ENCODE measurements around the gene SP6.

The SP6 gene

GRCh38 chr17:47894498-47895346 lies 43.8 kb upstream of the SP6 start:
- H3K9ac ChIP-seq (ENCODE audit: low read length) = peak overlapping the region; percentile 67
- H3K27ac ChIP-seq (ENCODE audit: low read length) = peak overlapping the region; percentile 17
- H3K4me2 ChIP-seq (ENCODE audit: low read length) = peak overlapping the region; percentile 86
- no peaks in the 10 kb centered on the region; the same call in 1 of the 2 replicates for H4K20me1 ChIP-seq (ENCODE audit: insufficient read depth, low read length)
- peak overlapping the region; percentile 18; the same call in 1 of the 2 replicates for H2AFZ ChIP-seq (ENCODE audit: low read depth, low read length)
- peaks cover 39% of the 10 kb centered on the region for H3K4me1 ChIP-seq (ENCODE audit: low read length)
- H3K4me3 ChIP-seq (ENCODE audit: low read length) = peak overlapping the region; percentile 81
- H3K79me2 ChIP-seq (ENCODE audit: low read length) = peaks cover 17% of the 10 kb centered on the region
- no peaks in the 10 kb centered on the region for H3K9me3 ChIP-seq (ENCODE audit: insufficient read depth, low read length)
- TF ChIP-seq EZH2phosphoT487 (IDR thresholded peaks at IDR 0.05; ENCODE audit: low read depth) (no peak), CTCF (IDR thresholded peaks at IDR 0.05; ENCODE audit: low read depth, low read length) (no peak)
- peaks cover 6% of the 10 kb centered on the region for H3K36me3 ChIP-seq (replicated peaks; ENCODE audit: low read depth, low read length)
- no peaks in the 10 kb centered on the region for H3K27me3 ChIP-seq (ENCODE audit: low read depth, low read length)

GRCh38 chr17:47891545-47892088 lies 40.7 kb upstream of the SP6 start:
- no peaks in the 10 kb centered on the region for H3K36me3 ChIP-seq (replicated peaks; ENCODE audit: low read depth, low read length)
- H4K20me1 ChIP-seq (ENCODE audit: insufficient read depth, low read length) = no peaks in the 10 kb centered on the region
- H3K27me3 ChIP-seq (ENCODE audit: low read depth, low read length) = no peaks in the 10 kb centered on the region
- no peaks in the 10 kb centered on the region for H3K9me3 ChIP-seq (ENCODE audit: insufficient read depth, low read length)
- H3K4me1 ChIP-seq (ENCODE audit: low read length) = peaks cover 43% of the 10 kb centered on the region
- peak overlapping the region; percentile 17; the same call in 1 of the 2 replicates for H3K4me3 ChIP-seq (ENCODE audit: low read length)
- TF ChIP-seq EZH2phosphoT487 (IDR thresholded peaks at IDR 0.05; ENCODE audit: low read depth) (no peak), CTCF (IDR thresholded peaks at IDR 0.05; ENCODE audit: low read depth, low read length) (no peak)
- H3K79me2 ChIP-seq (ENCODE audit: low read length) = peaks cover 2% of the 10 kb centered on the region; the same call in 1 of the 2 replicates
- H3K9ac ChIP-seq (ENCODE audit: low read length) = peak overlapping the region; percentile 26; the same call in 1 of the 2 replicates
- peak overlapping the region; percentile 29; the same call in 1 of the 2 replicates for H3K27ac ChIP-seq (ENCODE audit: low read length)
- 0 out of 2 replicates have a peak overlapping the region, but pooled peaks have one; percentile 45 for H2AFZ ChIP-seq (ENCODE audit: low read depth, low read length)
- peak overlapping the region; percentile 57 for H3K4me2 ChIP-seq (ENCODE audit: low read length)

- peak; percentile 96 for TF ChIP-seq CTCF (IDR thresholded peaks at IDR 0.05; ENCODE audit: low read depth, low read length)
- TF ChIP-seq EZH2phosphoT487 (IDR thresholded peaks at IDR 0.05; ENCODE audit: low read depth) = no peak
- Histone ChIP-seq H3K27me3 (ENCODE audit: low read depth, low read length) (no peaks in the 10 kb centered on the region), H3K9me3 (ENCODE audit: insufficient read depth, low read length) (no peaks in the 10 kb centered on the region), H3K4me3 (ENCODE audit: low read length) (no peak overlapping the region), H2AFZ (ENCODE audit: low read depth, low read length) (peak overlapping the region; percentile 69; the same call in 1 of the 2 replicates), H3K36me3 (replicated peaks; ENCODE audit: low read depth, low read length) (no peaks in the 10 kb centered on the region), H3K79me2 (ENCODE audit: low read length) (no peaks in the 10 kb centered on the region), H3K4me2 (ENCODE audit: low read length) (no peak overlapping the region), H3K4me1 (ENCODE audit: low read length) (peaks cover 54% of the 10 kb centered on the region), H4K20me1 (ENCODE audit: insufficient read depth, low read length) (no peaks in the 10 kb centered on the region), H3K27ac (ENCODE audit: low read length) (no peak overlapping the region), H3K9ac (ENCODE audit: low read length) (no peak overlapping the region)
These were observed 39.0 kb upstream of the SP6 start for GRCh38 chr17:47889734-47890529.

Data from OCI-LY3 (cell line).